OCI-LY7 (cell line): ENCODE results near the gene TLL2. TPM values are rescaled to one million over a fixed set of nuclear protein-coding genes. Genes with fewer than 3 reads are reported as not detected.

Source experiments
- BruUV-seq: library from RNA; stranded (reverse); fragments of 400-500 nt; replicated peaks from 2 replicates; lab custom pipeline; 2021; lab: Mats Ljungman, UMichigan
- CTCF ChIA-PET: fragments of 300-600 bp; sonication (Branson Sonifier 250); formaldehyde crosslinking; loops from one replicate; lab custom pipeline; 2022; ENCODE audit warnings: antibody characterized with exemption; ENCODE audit not compliant: unreplicated experiment; lab: Charles Lee
- POLR2A ChIA-PET: fragments of 300-600 bp; sonication (Branson Sonifier 250); formaldehyde crosslinking; loops from one replicate; lab custom pipeline; 2022; ENCODE audit warnings: antibody characterized with exemption; lab: Charles Lee
- DNase-seq: peaks from one replicate; pipeline ENCODE4 v3.0.0-alpha.2; 2015; ENCODE audit warnings: low spot score
- H2AFZ ChIP-seq: fragments of 200-600 bp; sonication (generic), shearing (Covaris generic); 2 replicates; pipeline ENCODE4 v1.6.1; 2014; ENCODE audit warnings: mild to moderate bottlenecking, antibody characterized with exemption, low read length, moderate library complexity
- H3K27ac ChIP-seq: fragments of 200-600 bp; sonication (generic); 2 replicates; pipeline ENCODE4 v1.5.1; 2014; ENCODE audit warnings: mixed run types, low read depth, mild to moderate bottlenecking, moderate library complexity, low read length, inconsistent platforms; ENCODE audit not compliant: poor library complexity, severe bottlenecking
- H3K36me3 ChIP-seq: fragments of 200-600 bp; sonication (generic); 2 replicates; pipeline ENCODE4 v1.6.1; 2014; ENCODE audit warnings: mild to moderate bottlenecking, antibody characterized with exemption, low read length, moderate library complexity, mixed read lengths; ENCODE audit not compliant: insufficient read depth
- H3K4me1 ChIP-seq: fragments of 200-600 bp; sonication (generic); 2 replicates; pipeline ENCODE4 v1.5.1; 2014; ENCODE audit warnings: mild to moderate bottlenecking, low read length; ENCODE audit not compliant: insufficient read depth, poor library complexity, severe bottlenecking
- H3K4me2 ChIP-seq: fragments of 200-600 bp; sonication (generic); 2 replicates; pipeline ENCODE4 v1.6.1; 2014; ENCODE audit warnings: mild to moderate bottlenecking, low read length
- H3K4me3 ChIP-seq: fragments of 200-600 bp; sonication (generic); 2 replicates; pipeline ENCODE4 v1.5.1; 2014; ENCODE audit warnings: mild to moderate bottlenecking, low read depth, low read length; ENCODE audit not compliant: poor library complexity, severe bottlenecking
- H3K79me2 ChIP-seq: fragments of 200-600 bp; sonication (generic); 2 replicates; pipeline ENCODE4 v1.6.1; 2016; ENCODE audit warnings: low read depth, mild to moderate bottlenecking, low read length, moderate library complexity, mixed read lengths; ENCODE audit not compliant: insufficient read depth
- H3K9me2 ChIP-seq: fragments of 200-600 bp; sonication (generic); 2 replicates; pipeline ENCODE4 v1.6.1; 2016; ENCODE audit warnings: mild to moderate bottlenecking, low read length, mixed read lengths; ENCODE audit not compliant: insufficient read depth
- H3K9me3 ChIP-seq: fragments of 200-600 bp; sonication (generic); 2 replicates; pipeline ENCODE4 v1.6.1; 2014; ENCODE audit warnings: mild to moderate bottlenecking, mixed run types, low read length, mixed read lengths
- H4K20me1 ChIP-seq: fragments of 200-600 bp; sonication (generic); 2 replicates; pipeline ENCODE4 v1.6.1; 2014; ENCODE audit warnings: mild to moderate bottlenecking, antibody characterized with exemption, low read length, moderate library complexity, mixed read lengths; ENCODE audit not compliant: insufficient read depth
- CTCF ChIP-seq: fragments of 200-600 bp; sonication (generic); conservative IDR thresholded peaks from 2 replicates; pipeline ENCODE4 v1.5.1; 2014; ENCODE audit warnings: mild to moderate bottlenecking, antibody characterized with exemption, low read length, moderate library complexity, mixed read lengths
- EZH2phosphoT487 ChIP-seq: fragments of 200-600 bp; sonication (generic); IDR thresholded peaks from 2 replicates; pipeline ENCODE4 v1.6.1; 2018; ENCODE audit warnings: low read depth, borderline replicate concordance, mild to moderate bottlenecking, mixed run types, antibody characterized with exemption, low read length, moderate library complexity, mixed read lengths
- intact Hi-C: fragments of 100-400 bp; cut with micrococcal nuclease; formaldehyde crosslinking; loops from one replicate; pipeline ENCODE4 v1.10.0; 2022; ENCODE audit not compliant: unreplicated experiment
- total RNA-seq, 2 experiments: library from RNA; depleted of rRNA in 1 of 2; stranded (reverse); fragments of >200 nt in 1 of 2; shearing (Covaris generic) in 1 of 2; gene quantifications; 2 replicates each; pipeline ENCODE4 v1.2.3, GENCODE V29; 2014 to 2022

TLL2 gene
- total RNA-seq, 2 experiments from 2014 or later, result 0.97 to 1.1 TPM

- DNase-seq, result no peak
- no peak overlapping the region for H3K4me2 ChIP-seq
- no peaks in the 10 kb centered on the region for H3K9me3 ChIP-seq
- H3K9me2 ChIP-seq, result no peaks in the 10 kb centered on the region
- no peak overlapping the region for H2AFZ ChIP-seq
- TF ChIP-seq CTCF (no peak), EZH2phosphoT487 (no peak)
- no peaks in the 10 kb centered on the region for H3K4me1 ChIP-seq
- H3K27ac ChIP-seq, result no peak overlapping the region
- intact Hi-C loops, result no loop called here
- ChIA-PET CTCF (no interaction called here), POLR2A (interaction anchor here (1.2 to 1.5 kb wide), 2 partner anchors 26 to 53 kb away, joined by 3 to 7 read pairs; no protein-coding TSS in a partner anchor)
- H3K79me2 ChIP-seq, result no peaks in the 10 kb centered on the region
- no TSS peak for BruUV-seq
- H3K4me3 ChIP-seq, result no peak overlapping the region
- no peaks in the 10 kb centered on the region for H3K36me3 ChIP-seq
- H4K20me1 ChIP-seq, result no peaks in the 10 kb centered on the region
These were observed 101.9 kb downstream of the TLL2 start for GRCh38 chr10:96411716-96412320.

- no peak for DNase-seq
- POLR2A ChIA-PET, result interaction anchor here (0.6 kb wide), 1 partner anchor 66 kb away, joined by 3 read pairs; no protein-coding TSS in a partner anchor
- CTCF ChIA-PET, result no interaction called here
- H3K9me3 ChIP-seq, result no peaks in the 10 kb centered on the region
- TF ChIP-seq CTCF, result no peak
- no peak for TF ChIP-seq EZH2phosphoT487
- H3K36me3 ChIP-seq, result no peaks in the 10 kb centered on the region
- no peaks in the 10 kb centered on the region for H4K20me1 ChIP-seq
- no peak overlapping the region for H3K4me3 ChIP-seq
- no peaks in the 10 kb centered on the region for H3K9me2 ChIP-seq
- intact Hi-C loops, result no loop called here
- H3K4me1 ChIP-seq, result no peaks in the 10 kb centered on the region
- no peaks in the 10 kb centered on the region for H3K79me2 ChIP-seq
- no peak overlapping the region for H3K27ac ChIP-seq
- H3K4me2 ChIP-seq, result no peak overlapping the region
- H2AFZ ChIP-seq, result no peak overlapping the region
- no TSS peak for BruUV-seq
These were observed 103.4 kb downstream of the TLL2 start for GRCh38 chr10:96410296-96410695.

- Histone ChIP-seq H3K9me3 (no peaks in the 10 kb centered on the region), H3K27ac (no peak overlapping the region), H3K4me3 (no peak overlapping the region), H2AFZ (no peak overlapping the region), H3K9me2 (no peaks in the 10 kb centered on the region), H3K79me2 (no peaks in the 10 kb centered on the region), H3K36me3 (no peaks in the 10 kb centered on the region), H3K4me2 (no peak overlapping the region), H3K4me1 (no peaks in the 10 kb centered on the region), H4K20me1 (no peaks in the 10 kb centered on the region)
- BruUV-seq, result no TSS peak
- CTCF ChIA-PET, result no interaction called here
- intact Hi-C loops, result no loop called here
- no peak for DNase-seq
- POLR2A ChIA-PET, result no interaction called here
- TF ChIP-seq CTCF (no peak), EZH2phosphoT487 (no peak)
These were observed 105.5 kb downstream of the TLL2 start for GRCh38 chr10:96408201-96408600.
